HCT116 (cell line): ENCODE results near the gene HGF.

Experiments used
- EGR1 ChIP-seq: IDR thresholded peaks from 2 replicates; pipeline ENCODE4 v1.6.1; 2012; ENCODE audit warnings: low read depth
- ELF1 ChIP-seq: IDR thresholded peaks from 2 replicates; pipeline ENCODE4 v1.6.1; 2012; ENCODE audit warnings: low read depth, borderline replicate concordance
- EZH2 ChIP-seq: fragments of 200-600 bp; sonication (generic); IDR thresholded peaks from 2 replicates; pipeline ENCODE4 v1.6.1; 2017; ENCODE audit warnings: antibody characterized with exemption, mixed run types
- EZH2phosphoT487 ChIP-seq: fragments of 200-600 bp; IDR thresholded peaks from 2 replicates; pipeline ENCODE4 v1.6.1; 2018; ENCODE audit warnings: antibody characterized with exemption, borderline replicate concordance
- FOSL1 ChIP-seq: IDR thresholded peaks from 2 replicates; pipeline ENCODE4 v1.6.1; 2012; ENCODE audit warnings: low read depth
- POLR2A ChIP-seq: IDR thresholded peaks from 2 replicates; pipeline ENCODE4 v1.7.0; 2011; ENCODE audit warnings: borderline replicate concordance; ENCODE audit not compliant: insufficient read depth, insufficient read length; ENCODE audit errors: extremely low read depth
- POLR2AphosphoS5 ChIP-seq: IDR thresholded peaks from 2 replicates; pipeline ENCODE4 v1.6.1; 2011; ENCODE audit warnings: mild to moderate bottlenecking, low read depth, low read length, moderate library complexity
- RAD21 ChIP-seq: IDR thresholded peaks from 2 replicates; pipeline ENCODE4 v1.6.1; 2012; ENCODE audit warnings: low read depth, mild to moderate bottlenecking
- TCF7L2 ChIP-seq: IDR thresholded peaks from 2 replicates; pipeline ENCODE4 v1.7.0; 2011; ENCODE audit warnings: borderline replicate concordance, inconsistent platforms; ENCODE audit not compliant: insufficient read depth, insufficient read length; ENCODE audit errors: extremely low read depth
- ZNF274 ChIP-seq: fragments of 200-500 bp; sonication (Bioruptor generic); IDR thresholded peaks from 2 replicates; pipeline ENCODE4 v1.6.1; 2014; ENCODE audit warnings: mild to moderate bottlenecking, low read depth, low read length, inconsistent platforms
- TF ChIP-seq, protein P1 (sequence below), 3 experiments: fragments of 200-600 bp in 1 of 3; sonication (generic) in 1 of 3; IDR thresholded peaks in 2 of 3; conservative IDR thresholded peaks in 1 of 3; 2 replicates each; pipeline ENCODE4 v1.5.1; 2012 to 2017; ENCODE audit warnings: low read depth in 2 of 3, low read length in 2 of 3, antibody characterized with exemption in 1 of 3, borderline replicate concordance in 1 of 3, control low read depth in 1 of 3, mild to moderate bottlenecking in 1 of 3, mixed read lengths in 1 of 3, mixed run types in 1 of 3, moderate library complexity in 1 of 3; ENCODE audit not compliant: insufficient read depth in 1 of 3
- TF ChIP-seq, protein P2 (sequence below): IDR thresholded peaks from 2 replicates; pipeline ENCODE4 v1.6.1; 2012
- TF ChIP-seq, protein P3 (sequence below): IDR thresholded peaks from 2 replicates; pipeline ENCODE4 v1.6.1; 2012; ENCODE audit warnings: low read depth

- TF ChIP-seq EZH2phosphoT487 (no peak), POLR2AphosphoS5 (no peak), RAD21 (no peak), EZH2 (no peak), POLR2A (no peak), EGR1 (no peak), ZNF274 (no peak), ELF1 (no peak), TCF7L2 (no peak), FOSL1 (no peak)
- TF ChIP-seq, protein P1, sequence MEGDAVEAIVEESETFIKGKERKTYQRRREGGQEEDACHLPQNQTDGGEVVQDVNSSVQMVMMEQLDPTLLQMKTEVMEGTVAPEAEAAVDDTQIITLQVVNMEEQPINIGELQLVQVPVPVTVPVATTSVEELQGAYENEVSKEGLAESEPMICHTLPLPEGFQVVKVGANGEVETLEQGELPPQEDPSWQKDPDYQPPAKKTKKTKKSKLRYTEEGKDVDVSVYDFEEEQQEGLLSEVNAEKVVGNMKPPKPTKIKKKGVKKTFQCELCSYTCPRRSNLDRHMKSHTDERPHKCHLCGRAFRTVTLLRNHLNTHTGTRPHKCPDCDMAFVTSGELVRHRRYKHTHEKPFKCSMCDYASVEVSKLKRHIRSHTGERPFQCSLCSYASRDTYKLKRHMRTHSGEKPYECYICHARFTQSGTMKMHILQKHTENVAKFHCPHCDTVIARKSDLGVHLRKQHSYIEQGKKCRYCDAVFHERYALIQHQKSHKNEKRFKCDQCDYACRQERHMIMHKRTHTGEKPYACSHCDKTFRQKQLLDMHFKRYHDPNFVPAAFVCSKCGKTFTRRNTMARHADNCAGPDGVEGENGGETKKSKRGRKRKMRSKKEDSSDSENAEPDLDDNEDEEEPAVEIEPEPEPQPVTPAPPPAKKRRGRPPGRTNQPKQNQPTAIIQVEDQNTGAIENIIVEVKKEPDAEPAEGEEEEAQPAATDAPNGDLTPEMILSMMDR (IDR thresholded peaks at IDR 0.05 in 2 of 3, conservative IDR thresholded peaks at IDR 0.05 in 1 of 3; ENCODE audit: borderline replicate concordance in 1 of 3, insufficient read depth in 1 of 3, low read depth in 2 of 3, low read length in 2 of 3), result no peak
- TF ChIP-seq, protein P2, sequence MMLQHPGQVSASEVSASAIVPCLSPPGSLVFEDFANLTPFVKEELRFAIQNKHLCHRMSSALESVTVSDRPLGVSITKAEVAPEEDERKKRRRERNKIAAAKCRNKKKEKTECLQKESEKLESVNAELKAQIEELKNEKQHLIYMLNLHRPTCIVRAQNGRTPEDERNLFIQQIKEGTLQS, result no peak
- TF ChIP-seq, protein P3, sequence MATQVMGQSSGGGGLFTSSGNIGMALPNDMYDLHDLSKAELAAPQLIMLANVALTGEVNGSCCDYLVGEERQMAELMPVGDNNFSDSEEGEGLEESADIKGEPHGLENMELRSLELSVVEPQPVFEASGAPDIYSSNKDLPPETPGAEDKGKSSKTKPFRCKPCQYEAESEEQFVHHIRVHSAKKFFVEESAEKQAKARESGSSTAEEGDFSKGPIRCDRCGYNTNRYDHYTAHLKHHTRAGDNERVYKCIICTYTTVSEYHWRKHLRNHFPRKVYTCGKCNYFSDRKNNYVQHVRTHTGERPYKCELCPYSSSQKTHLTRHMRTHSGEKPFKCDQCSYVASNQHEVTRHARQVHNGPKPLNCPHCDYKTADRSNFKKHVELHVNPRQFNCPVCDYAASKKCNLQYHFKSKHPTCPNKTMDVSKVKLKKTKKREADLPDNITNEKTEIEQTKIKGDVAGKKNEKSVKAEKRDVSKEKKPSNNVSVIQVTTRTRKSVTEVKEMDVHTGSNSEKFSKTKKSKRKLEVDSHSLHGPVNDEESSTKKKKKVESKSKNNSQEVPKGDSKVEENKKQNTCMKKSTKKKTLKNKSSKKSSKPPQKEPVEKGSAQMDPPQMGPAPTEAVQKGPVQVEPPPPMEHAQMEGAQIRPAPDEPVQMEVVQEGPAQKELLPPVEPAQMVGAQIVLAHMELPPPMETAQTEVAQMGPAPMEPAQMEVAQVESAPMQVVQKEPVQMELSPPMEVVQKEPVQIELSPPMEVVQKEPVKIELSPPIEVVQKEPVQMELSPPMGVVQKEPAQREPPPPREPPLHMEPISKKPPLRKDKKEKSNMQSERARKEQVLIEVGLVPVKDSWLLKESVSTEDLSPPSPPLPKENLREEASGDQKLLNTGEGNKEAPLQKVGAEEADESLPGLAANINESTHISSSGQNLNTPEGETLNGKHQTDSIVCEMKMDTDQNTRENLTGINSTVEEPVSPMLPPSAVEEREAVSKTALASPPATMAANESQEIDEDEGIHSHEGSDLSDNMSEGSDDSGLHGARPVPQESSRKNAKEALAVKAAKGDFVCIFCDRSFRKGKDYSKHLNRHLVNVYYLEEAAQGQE, result no peak
Observed at GRCh38 chr7:81721437-81721836, 48.4 kb downstream of the HGF start.
